Upper lobe of left lung (tissue), 6 donors: ENCODE data around the gene CXCR6. TPM values are rescaled to one million over a fixed set of nuclear protein-coding genes. Genes with fewer than 3 reads are reported as not detected.
A peak's percentile ranks its signal among the peaks of the same experiment; 100 is the strongest.

Source experiments
- ATAC-seq, 2 donors: fragments of 200-7000 bp; cut with Tn5 transposase; one replicate each; pipeline ENCODE4 v1.9.1; 2022; ENCODE audit warnings: mild to moderate bottlenecking in 2 of 2, moderate library complexity in 2 of 2; ENCODE audit not compliant: low FRiP score in 2 of 2
- DNase-seq, 2 donors: peaks; one replicate each; pipeline ENCODE4 v3.0.0-alpha.2; 2019 to 2020
- H3K27ac ChIP-seq, 4 donors: fragments of 200-600 bp; sonication (generic); one replicate each; pipeline ENCODE4 v1.5.1; 2016 to 2019
- H3K27me3 ChIP-seq, 4 donors: fragments of 200-600 bp; sonication (generic); one replicate each; pipeline ENCODE4 v1.5.1; 2017 to 2019
- H3K36me3 ChIP-seq, 4 donors: fragments of 200-600 bp; sonication (generic); one replicate each; pipeline ENCODE4 v1.5.1; 2016 to 2019
- H3K4me1 ChIP-seq, 4 donors: fragments of 200-600 bp; sonication (generic); one replicate each; pipeline ENCODE4 v1.5.1; 2018 to 2019
- H3K4me3 ChIP-seq, 4 donors: fragments of 200-600 bp; sonication (generic); one replicate each; pipeline ENCODE4 v1.5.1; 2017 to 2019; ENCODE audit warnings: mild to moderate bottlenecking in 2 of 4, moderate library complexity in 1 of 4
- H3K9me3 ChIP-seq, 4 donors: fragments of 200-600 bp; sonication (generic); one replicate each; pipeline ENCODE4 v1.5.1; 2018 to 2019
- EP300 ChIP-seq, 4 donors: sonication (generic); formaldehyde crosslinking; IDR thresholded peaks; one replicate each; pipeline ENCODE4 v1.5.1; 2017; ENCODE audit warnings: antibody characterized with exemption in 4 of 4, control low read depth in 2 of 4
- POLR2A ChIP-seq, 4 donors: fragments of 450-650 bp; IDR thresholded peaks; one replicate each; pipeline ENCODE4 v1.5.1; 2016 to 2017; ENCODE audit warnings: antibody characterized with exemption in 4 of 4, mild to moderate bottlenecking in 2 of 4
- POLR2AphosphoS5 ChIP-seq, 2 donors: sonication (generic); formaldehyde crosslinking; IDR thresholded peaks; one replicate each; pipeline ENCODE4 v1.5.1; 2017; ENCODE audit warnings: antibody characterized with exemption in 2 of 2
- WGBS, 2 donors: methylation state at CpG; one replicate each; pipeline ENCODE4 v1.1.5; 2017 to 2018; 5-methylcytosine and 5-hydroxymethylcytosine counted together
- total RNA-seq, 6 donors: library from RNA; depleted of rRNA in 4 of 6; stranded (reverse); fragments of >200 nt in 4 of 6; gene quantifications; one replicate each; pipeline versions ENCODE4 v1.1.0 to v1.2.1, GENCODE V29; 2016 to 2021
- TF ChIP-seq, protein P1 (sequence below), 6 experiments: fragments of 450-650 bp in 4 of 6; fragments of 200-600 bp in 2 of 6; sonication (generic) in 2 of 6; IDR thresholded peaks; one replicate each; pipeline ENCODE4 v1.5.1; 2016 to 2019; ENCODE audit warnings: antibody characterized with exemption in 6 of 6
- donor health status: DM: no; HTN: no; CAD: no; lungs with moderate emphysema.
- donor health status: DM: no; HTN: yes; CAD: no; lungs with severe emphysema.

Gene CXCR6
- total RNA-seq, 6 donors from 2014 or later = 2.1 to 10.2 (median 3.0) TPM

- peaks cover 31 to 91% (median 63%) of the 10 kb centered on the region in 4 donors for H3K36me3 ChIP-seq
- H3K27ac ChIP-seq = no peak overlapping the region
- TF ChIP-seq, protein P1, sequence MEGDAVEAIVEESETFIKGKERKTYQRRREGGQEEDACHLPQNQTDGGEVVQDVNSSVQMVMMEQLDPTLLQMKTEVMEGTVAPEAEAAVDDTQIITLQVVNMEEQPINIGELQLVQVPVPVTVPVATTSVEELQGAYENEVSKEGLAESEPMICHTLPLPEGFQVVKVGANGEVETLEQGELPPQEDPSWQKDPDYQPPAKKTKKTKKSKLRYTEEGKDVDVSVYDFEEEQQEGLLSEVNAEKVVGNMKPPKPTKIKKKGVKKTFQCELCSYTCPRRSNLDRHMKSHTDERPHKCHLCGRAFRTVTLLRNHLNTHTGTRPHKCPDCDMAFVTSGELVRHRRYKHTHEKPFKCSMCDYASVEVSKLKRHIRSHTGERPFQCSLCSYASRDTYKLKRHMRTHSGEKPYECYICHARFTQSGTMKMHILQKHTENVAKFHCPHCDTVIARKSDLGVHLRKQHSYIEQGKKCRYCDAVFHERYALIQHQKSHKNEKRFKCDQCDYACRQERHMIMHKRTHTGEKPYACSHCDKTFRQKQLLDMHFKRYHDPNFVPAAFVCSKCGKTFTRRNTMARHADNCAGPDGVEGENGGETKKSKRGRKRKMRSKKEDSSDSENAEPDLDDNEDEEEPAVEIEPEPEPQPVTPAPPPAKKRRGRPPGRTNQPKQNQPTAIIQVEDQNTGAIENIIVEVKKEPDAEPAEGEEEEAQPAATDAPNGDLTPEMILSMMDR (IDR thresholded peaks at IDR 0.05) = no peak
- no peak for TF ChIP-seq EP300 (IDR thresholded peaks at IDR 0.05)
- TF ChIP-seq POLR2AphosphoS5 (IDR thresholded peaks at IDR 0.05) = no peak
- no peak for TF ChIP-seq POLR2A (IDR thresholded peaks at IDR 0.05)
- no peak overlapping the region for H3K4me3 ChIP-seq
- DNase-seq (no peak), ATAC-seq (no peak)
- peaks cover 0 to under 1% (median 0%) of the 10 kb centered on the region in 4 donors for H3K4me1 ChIP-seq
- WGBS, 2 donors = 93 to 98% methylated on average over 2 of the region's 2 CpGs
- no peaks in the 10 kb centered on the region for H3K27me3 ChIP-seq
- no peaks in the 10 kb centered on the region for H3K9me3 ChIP-seq
Observed at GRCh38 chr3:45927881-45928280, 15.4 kb upstream of the CXCR6 start.

DNA sequence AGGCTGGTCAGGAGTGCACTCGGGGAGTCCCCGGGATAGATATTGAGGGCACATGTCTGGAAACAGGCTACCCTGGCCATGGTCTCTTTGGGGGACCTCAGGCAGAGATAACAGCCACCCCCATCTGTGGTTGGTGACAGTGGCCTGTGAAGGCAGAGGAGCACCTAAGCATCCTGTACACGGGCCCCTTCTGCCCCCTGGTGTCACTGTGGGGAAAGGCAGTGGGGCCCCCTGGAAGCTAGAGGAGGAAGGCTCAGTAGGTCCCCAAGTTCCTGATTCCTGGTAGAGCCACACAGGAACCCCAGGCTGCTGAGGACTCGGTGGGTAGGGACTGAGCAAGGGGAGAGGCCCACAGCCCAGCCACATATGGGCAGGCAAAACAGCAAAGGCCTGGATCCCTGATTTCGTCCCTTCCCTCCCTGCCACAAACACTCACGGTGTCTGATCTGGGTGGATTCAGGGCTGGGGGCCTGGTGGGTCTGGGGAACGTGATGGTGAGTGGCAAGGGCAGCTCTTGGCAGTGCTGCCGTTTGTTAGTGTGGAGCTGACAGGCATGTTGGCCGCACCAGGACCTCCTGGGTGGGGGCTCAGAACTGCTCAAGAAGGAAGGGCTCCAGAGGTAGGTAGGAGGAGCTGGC is 14.1 kb upstream of the CXCR6 start:
- no peak for DNase-seq
- 79 to 88% methylated on average over 6 to 9 of the region's 9 CpGs for WGBS, 2 donors
- no peaks in the 10 kb centered on the region for H3K27me3 ChIP-seq
- H3K27ac ChIP-seq = no peak overlapping the region
- H3K36me3 ChIP-seq = peaks cover 24 to 91% (median 51%) of the 10 kb centered on the region in 4 donors
- ATAC-seq = peak; percentile 34 to 40
- H3K9me3 ChIP-seq = no peaks in the 10 kb centered on the region
- no peak for TF ChIP-seq POLR2A (IDR thresholded peaks at IDR 0.05)
- TF ChIP-seq, protein P1 (IDR thresholded peaks at IDR 0.05) = peak; percentile 34 to 64 (median 58)
- TF ChIP-seq POLR2AphosphoS5 (IDR thresholded peaks at IDR 0.05) = no peak
- H3K4me3 ChIP-seq = no peak overlapping the region
- peaks cover 0 to 4% (median 0%) of the 10 kb centered on the region in 4 donors for H3K4me1 ChIP-seq

DNA sequence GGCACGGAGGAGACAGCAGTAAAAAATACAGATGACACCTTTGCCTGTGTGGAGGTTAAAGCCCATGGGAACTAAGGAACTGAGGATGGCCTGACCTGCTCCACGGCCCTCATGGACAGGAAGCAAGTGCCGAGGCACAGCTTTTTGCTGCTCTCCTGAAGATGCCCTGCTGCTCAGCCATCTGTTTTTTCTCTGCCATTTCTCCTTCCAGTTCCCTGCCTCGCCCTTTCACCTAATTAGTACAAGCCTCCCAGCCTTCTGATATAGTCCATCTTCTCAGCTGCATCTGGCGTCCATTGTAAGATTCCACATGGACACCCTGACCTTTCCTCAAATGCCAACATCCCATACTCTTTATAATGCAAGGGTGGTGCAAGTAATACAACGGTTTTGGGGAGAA is 11.8 kb upstream of the CXCR6 start:
- ATAC-seq = no peak
- WGBS, 2 donors = 84 to 86% methylated on average over 6 of the region's 6 CpGs
- no peaks in the 10 kb centered on the region for H3K9me3 ChIP-seq
- no peaks in the 10 kb centered on the region for H3K27me3 ChIP-seq
- no peak overlapping the region for H3K27ac ChIP-seq
- no peak for DNase-seq
- peaks cover 0 to 4% (median 0%) of the 10 kb centered on the region in 4 donors for H3K4me1 ChIP-seq
- TF ChIP-seq POLR2AphosphoS5 (IDR thresholded peaks at IDR 0.05) = no peak
- TF ChIP-seq POLR2A (IDR thresholded peaks at IDR 0.05) = no peak
- TF ChIP-seq, protein P1 (IDR thresholded peaks at IDR 0.05) = no peak
- TF ChIP-seq EP300 (IDR thresholded peaks at IDR 0.05) = no peak
- H3K36me3 ChIP-seq = peaks cover 26 to 98% (median 57%) of the 10 kb centered on the region in 4 donors
- no peak overlapping the region for H3K4me3 ChIP-seq

- 80 to 85% methylated on average over 1 to 4 of the region's 4 CpGs for WGBS, 2 donors
Observed at GRCh38 chr3:45932112-45932511, 11.2 kb upstream of the CXCR6 start.

More at GRCh38 chr3:45932112-45932511, 11.2 kb upstream of the CXCR6 start:
- Histone ChIP-seq H3K27me3 (no peaks in the 10 kb centered on the region), H3K4me3 (no peak overlapping the region), H3K27ac (no peak overlapping the region), H3K9me3 (no peaks in the 10 kb centered on the region), H3K36me3 (peaks cover 30 to 100% (median 59%) of the 10 kb centered on the region in 4 donors), H3K4me1 (peaks cover 0 to 4% (median 0%) of the 10 kb centered on the region in 4 donors)
- TF ChIP-seq POLR2A (IDR thresholded peaks at IDR 0.05) (no peak), EP300 (IDR thresholded peaks at IDR 0.05) (no peak), POLR2AphosphoS5 (IDR thresholded peaks at IDR 0.05) (no peak)
- TF ChIP-seq, protein P1 (IDR thresholded peaks at IDR 0.05) = no peak
- ATAC-seq (peak; percentile 60 to 62), DNase-seq (peak in 1 of 2 donors; percentile 51)
